Breast epithelium (tissue), 4 donors: ENCODE results near the gene PDZD8. TPM values are rescaled to one million over a fixed set of nuclear protein-coding genes. Genes with fewer than 3 reads are reported as not detected.
"Not testable (repeated sequence)": the region's sequence is repeated elsewhere in the genome, so short reads cannot be mapped to it uniquely, and the experiment has no call there.

Experiments
- DNase-seq, 2 donors: peaks; one replicate each; pipeline ENCODE4 v3.0.0-alpha.2; 2019; ENCODE audit warnings: low spot score in 2 of 2
- H3K27ac ChIP-seq, 2 donors: fragments of 200-600 bp; sonication (generic) in 1 of 2; one replicate each; pipeline ENCODE4 v1.5.1; 2016 to 2019; ENCODE audit warnings: mild to moderate bottlenecking in 1 of 2
- H3K27me3 ChIP-seq, 2 donors: fragments of 200-600 bp; sonication (generic) in 1 of 2; one replicate each; pipeline versions ENCODE4 v1.5.1 to v1.6.0; 2017 to 2019; ENCODE audit warnings: control low read depth in 1 of 2, mild to moderate bottlenecking in 1 of 2
- H3K36me3 ChIP-seq: fragments of 200-600 bp; one replicate; pipeline ENCODE4 v1.5.1; 2019
- H3K4me1 ChIP-seq, 2 donors: fragments of 200-600 bp; sonication (generic); one replicate each; pipeline ENCODE4 v1.5.1; 2016 to 2019; ENCODE audit warnings: control low read depth in 1 of 2
- H3K4me3 ChIP-seq, 3 donors: fragments of 200-600 bp; sonication (generic); 1 replicate in 2 of 3; 2 replicates in 1 of 3; pipeline ENCODE4 v1.5.1; 2016 to 2019; ENCODE audit warnings: mild to moderate bottlenecking in 3 of 3, moderate library complexity in 2 of 3
- H3K9me3 ChIP-seq, 2 donors: fragments of 200-600 bp; sonication (generic) in 1 of 2; one replicate each; pipeline ENCODE4 v1.5.1; 2016 to 2019; ENCODE audit warnings: control low read depth in 1 of 2
- CTCF ChIP-seq, 3 donors: fragments of 450-650 bp; IDR thresholded peaks; one replicate each; pipeline ENCODE4 v1.5.1; 2016 to 2017; ENCODE audit warnings: antibody characterized with exemption in 3 of 3, mild to moderate bottlenecking in 3 of 3, moderate library complexity in 3 of 3
- POLR2A ChIP-seq: fragments of 450-650 bp; IDR thresholded peaks from one replicate; pipeline ENCODE4 v1.6.1; 2016; ENCODE audit warnings: antibody characterized with exemption, mild to moderate bottlenecking, moderate library complexity
- POLR2AphosphoS5 ChIP-seq, 3 donors: sonication (generic); formaldehyde crosslinking; IDR thresholded peaks; one replicate each; pipeline ENCODE4 v1.6.1; 2017; ENCODE audit warnings: antibody characterized with exemption in 3 of 3
- intact Hi-C: fragments of 100-400 bp; cut with DNase I; formaldehyde crosslinking; loops from one replicate; pipeline ENCODE4 v1.15.1; 2023; ENCODE audit warnings: low total_unique reads
- total RNA-seq, 3 donors: library from RNA; depleted of rRNA; stranded (reverse); fragments of >200 nt; gene quantifications; one replicate each; pipeline ENCODE4 v1.1.0, GENCODE V29; 2016

PDZD8 gene
- total RNA-seq, 3 donors from 2014 or later, result 27.5 to 51.2 (median 27.9) TPM

GRCh38 chr10:117239721-117240620 is 135.3 kb downstream of the PDZD8 start:
- TF ChIP-seq CTCF (IDR thresholded peaks at IDR 0.05), result no peak
- no peak for TF ChIP-seq POLR2AphosphoS5 (IDR thresholded peaks at IDR 0.05)
- TF ChIP-seq POLR2A, result no peak
- intact Hi-C loops, result no loop called here
- no peaks in the 10 kb centered on the region for H3K36me3 ChIP-seq
- H3K27me3 ChIP-seq, result peaks cover 0 to 52% of the 10 kb centered on the region in 2 donors
- H3K4me3 ChIP-seq, result no peak overlapping the region
- no peak for DNase-seq
- H3K4me1 ChIP-seq, result no peaks in the 10 kb centered on the region
- no peaks in the 10 kb centered on the region for H3K9me3 ChIP-seq
- no peak overlapping the region for H3K27ac ChIP-seq

GRCh38 chr10:117239051-117239450 is 136.2 kb downstream of the PDZD8 start:
- H3K4me1 ChIP-seq, result no peaks in the 10 kb centered on the region
- H3K9me3 ChIP-seq, result no peaks in the 10 kb centered on the region
- intact Hi-C loops, result no loop called here
- TF ChIP-seq POLR2A, result no peak
- TF ChIP-seq CTCF (IDR thresholded peaks at IDR 0.05), result no peak
- TF ChIP-seq POLR2AphosphoS5 (IDR thresholded peaks at IDR 0.05), result no peak
- peaks cover 0 to 47% of the 10 kb centered on the region in 2 donors for H3K27me3 ChIP-seq
- no peak overlapping the region for H3K4me3 ChIP-seq
- H3K27ac ChIP-seq, result no peak overlapping the region
- no peak for DNase-seq
- H3K36me3 ChIP-seq, result no peaks in the 10 kb centered on the region

GRCh38 chr10:117237401-117237991 is 137.7 kb downstream of the PDZD8 start:
- H3K36me3 ChIP-seq, result no peaks in the 10 kb centered on the region
- H3K9me3 ChIP-seq, result no peaks in the 10 kb centered on the region
- TF ChIP-seq POLR2AphosphoS5 (IDR thresholded peaks at IDR 0.05), result no peak
- no peak for TF ChIP-seq CTCF (IDR thresholded peaks at IDR 0.05)
- H3K4me3 ChIP-seq, result no peak overlapping the region
- DNase-seq, result no peak
- H3K27me3 ChIP-seq, result peaks cover 0 to 35% of the 10 kb centered on the region in 2 donors
- intact Hi-C loops, result no loop called here
- no peaks in the 10 kb centered on the region for H3K4me1 ChIP-seq
- no peak overlapping the region for H3K27ac ChIP-seq

GRCh38 chr10:117230107-117230506 is 145.1 kb downstream of the PDZD8 start:
- H3K4me3 ChIP-seq, H3K9me3 ChIP-seq, H3K36me3 ChIP-seq, intact Hi-C loops, H3K27ac ChIP-seq, DNase-seq, H3K4me1 ChIP-seq: not testable (repeated sequence)
- H3K27me3 ChIP-seq, result peaks cover 0 to 19% of the 10 kb centered on the region in 2 donors

- H3K9me3 ChIP-seq, result no peaks in the 10 kb centered on the region
- peaks cover 0 to 19% of the 10 kb centered on the region in 2 donors for H3K27me3 ChIP-seq
- no peak overlapping the region for H3K4me3 ChIP-seq
- intact Hi-C loops, result loop anchor here (1.0 kb wide), 1 partner anchor 34 kb away; no protein-coding TSS in a partner anchor
- no peak for TF ChIP-seq POLR2A
- TF ChIP-seq CTCF (IDR thresholded peaks at IDR 0.05), result no peak
- no peak for TF ChIP-seq POLR2AphosphoS5 (IDR thresholded peaks at IDR 0.05)
- no peak for DNase-seq
- no peaks in the 10 kb centered on the region for H3K36me3 ChIP-seq
- no peak overlapping the region for H3K27ac ChIP-seq
- no peaks in the 10 kb centered on the region for H3K4me1 ChIP-seq
These were observed 147.0 kb downstream of the PDZD8 start for GRCh38 chr10:117228210-117228609.

Other genes starting within 250 kb of the PDZD8 start
- not detected for gene VAX1, start 237.2 kb downstream of the PDZD8 start, total RNA-seq
- not detected for gene KCNK18, start 178.0 kb downstream of the PDZD8 start, total RNA-seq
- gene SLC18A2, start 134.3 kb downstream of the PDZD8 start, total RNA-seq, result 1 to 10 TPM in 1 of 3 donors, under 1 TPM in 1, not detected in 1; 0.73 to 2.1 TPM
- gene EMX2, start 167.3 kb upstream of the PDZD8 start, total RNA-seq, result 1 to 10 TPM in 1 of 3 donors, under 1 TPM in 2; 0.29 to 7.8 (median 0.98) TPM